Gastrocnemius medialis (tissue), 4 donors: ENCODE data around the gene EYS.

Source experiments
- CTCF ChIP-seq, 5 experiments: fragments of 450-650 bp in 3 of 5; fragments of 200-600 bp in 2 of 5; sonication (generic) in 2 of 5; IDR thresholded peaks in 4 of 5; conservative IDR thresholded peaks in 1 of 5; 1 replicate in 4 of 5; 2 replicates in 1 of 5; pipeline ENCODE4 v1.5.1; 2016 to 2019; ENCODE audit warnings: antibody characterized with exemption in 5 of 5, mild to moderate bottlenecking in 3 of 5, moderate library complexity in 3 of 5
- POLR2A ChIP-seq, 2 donors: fragments of 450-650 bp; IDR thresholded peaks; one replicate each; pipeline ENCODE4 v1.6.1; 2017; ENCODE audit warnings: antibody characterized with exemption in 2 of 2, mild to moderate bottlenecking in 2 of 2, moderate library complexity in 2 of 2

- TF ChIP-seq CTCF (IDR thresholded peaks at IDR 0.05 in 4 of 5, conservative IDR thresholded peaks at IDR 0.05 in 1 of 5) (no peak), POLR2A (IDR thresholded peaks at IDR 0.05) (no peak)
These were observed 1771.3 kb downstream of the EYS start for GRCh38 chr6:63935732-63936131.
